Colonic mucosa (tissue), 4 donors: ENCODE data around the gene KYAT1. TPM values are rescaled to one million over a fixed set of nuclear protein-coding genes. Genes with fewer than 3 reads are reported as not detected.
"Not testable (repeated sequence)": the region's sequence is repeated elsewhere in the genome, so short reads cannot be mapped to it uniquely, and the experiment has no call there.

Experiments
- DNase-seq: peaks from one replicate; pipeline ENCODE4 v3.0.0-alpha.2; 2020
- H3K27ac ChIP-seq: fragments of 200-600 bp; one replicate; pipeline ENCODE4 v1.8.0; 2021
- H3K27me3 ChIP-seq: fragments of 200-600 bp; one replicate; pipeline ENCODE4 v1.8.0; 2021
- H3K36me3 ChIP-seq: fragments of 200-600 bp; one replicate; pipeline ENCODE4 v1.8.0; 2021
- H3K4me1 ChIP-seq: fragments of 200-600 bp; one replicate; pipeline ENCODE4 v1.8.0; 2021; ENCODE audit warnings: mild to moderate bottlenecking
- H3K4me3 ChIP-seq: fragments of 200-600 bp; one replicate; pipeline ENCODE4 v1.8.0; 2021
- H3K9ac ChIP-seq, 2 donors: one replicate each; pipeline ENCODE4 v1.7.0; 2013; ENCODE audit warnings: control low read depth in 2 of 2, low read depth in 2 of 2, low read length in 2 of 2
- H3K9me3 ChIP-seq: fragments of 200-600 bp; one replicate; pipeline ENCODE4 v1.8.0; 2021
- CTCF ChIP-seq: fragments of 200-600 bp; IDR thresholded peaks from one replicate; pipeline ENCODE4 v1.8.0; 2022; ENCODE audit warnings: antibody characterized with exemption, mild to moderate bottlenecking
- intact Hi-C: fragments of 100-400 bp; cut with DNase I; formaldehyde crosslinking; loops from one replicate; pipeline ENCODE4 v1.14.1; 2022
- total RNA-seq, 2 donors: library from RNA; stranded (reverse); fragmentation: NEBNext Ultra II Directional in 1 of 2; extraction: Animal tissue kit (Norgen Biotek cat#: 25700) in 1 of 2; gene quantifications; one replicate each; pipeline ENCODE4 v1.2.1, GENCODE V29; 2021
- donor health status: healthy.
- donor health status: DM: no; HTN: no; CAD: no.
- donor health status: DM: no; HTN: no; CAD: no.

Gene KYAT1
- total RNA-seq, 2 donors from 2014 or later = 2.0 to 5.1 TPM

- Histone ChIP-seq H3K4me1 (no peaks in the 10 kb centered on the region), H3K4me3 (no peak overlapping the region), H3K27ac (no peak overlapping the region), H3K9me3 (no peaks in the 10 kb centered on the region), H3K9ac (no peak overlapping the region), H3K27me3 (no peaks in the 10 kb centered on the region), H3K36me3 (peaks cover 10% of the 10 kb centered on the region)
- DNase-seq = no peak
- intact Hi-C loops = no loop called here
- TF ChIP-seq CTCF = no peak
Observed at GRCh38 chr9:128800061-128800460, 81.7 kb downstream of the KYAT1 start.

GRCh38 chr9:128798896-128799295, 82.9 kb downstream of the KYAT1 start:
- H3K27me3 ChIP-seq = no peaks in the 10 kb centered on the region

GRCh38 chr9:128794961-128795360, 86.8 kb downstream of the KYAT1 start:
- H3K27me3 ChIP-seq, intact Hi-C loops, H3K36me3 ChIP-seq, H3K4me1 ChIP-seq, H3K27ac ChIP-seq, H3K4me3 ChIP-seq, H3K9ac ChIP-seq, H3K9me3 ChIP-seq, DNase-seq: not testable (repeated sequence)

More at GRCh38 chr9:128798896-128799295, 82.9 kb downstream of the KYAT1 start:
- intact Hi-C loops = no loop called here
- Histone ChIP-seq H3K9ac (no peak overlapping the region), H3K9me3 (no peaks in the 10 kb centered on the region), H3K4me3 (no peak overlapping the region), H3K4me1 (no peaks in the 10 kb centered on the region), H3K27ac (no peak overlapping the region), H3K36me3 (peaks cover 10% of the 10 kb centered on the region)
- TF ChIP-seq CTCF = no peak
- no peak for DNase-seq

- no peak for TF ChIP-seq CTCF
- Histone ChIP-seq H3K36me3 (peaks cover 3% of the 10 kb centered on the region), H3K27ac (no peak overlapping the region), H3K27me3 (no peaks in the 10 kb centered on the region), H3K4me1 (peaks cover 3% of the 10 kb centered on the region), H3K9me3 (no peaks in the 10 kb centered on the region), H3K9ac (no peak overlapping the region), H3K4me3 (no peak overlapping the region)
- intact Hi-C loops = no loop called here
- no peak for DNase-seq
Observed at GRCh38 chr9:128792978-128793686, 88.6 kb downstream of the KYAT1 start.

- no peaks in the 10 kb centered on the region for H3K9me3 ChIP-seq
- DNase-seq = no peak
- no peaks in the 10 kb centered on the region for H3K36me3 ChIP-seq
- H3K9ac ChIP-seq = no peak overlapping the region
- no peak overlapping the region for H3K4me3 ChIP-seq
- H3K27me3 ChIP-seq = no peaks in the 10 kb centered on the region
- H3K27ac ChIP-seq = no peak overlapping the region
- intact Hi-C loops = no loop called here
- H3K4me1 ChIP-seq = peaks cover 4% of the 10 kb centered on the region
- TF ChIP-seq CTCF = no peak
Observed at GRCh38 chr9:128792134-128792533, 89.6 kb downstream of the KYAT1 start.

GRCh38 chr9:128790536-128790935, 91.2 kb downstream of the KYAT1 start:
- Histone ChIP-seq H3K9me3 (no peaks in the 10 kb centered on the region), H3K36me3 (no peaks in the 10 kb centered on the region), H3K27ac (no peak overlapping the region), H3K4me1 (peaks cover 4% of the 10 kb centered on the region), H3K4me3 (no peak overlapping the region), H3K27me3 (no peaks in the 10 kb centered on the region), H3K9ac (no peak overlapping the region)
- no peak for TF ChIP-seq CTCF
- intact Hi-C loops = no loop called here
- no peak for DNase-seq
